Measurements from ENCODE around the gene POLE3. TPM values are rescaled to one million over a fixed set of nuclear protein-coding genes. Genes with fewer than 3 reads are reported as not detected.

Gene POLE3
- total RNA-seq, 1 donor = 49.7 TPM

- TF ChIP-seq CTCF (IDR thresholded peaks at IDR 0.05; ENCODE audit: insufficient read depth, low read length) = no peak
- no peak for DNase-seq (ENCODE audit: low read depth)
- H3K4me3 ChIP-seq (ENCODE audit: low read depth, low read length) = no peak overlapping the region
These were observed 50.1 kb downstream of the POLE3 start for GRCh38 chr9:113360242-113360842.

- TF ChIP-seq CTCF (IDR thresholded peaks at IDR 0.05; ENCODE audit: insufficient read depth, low read length) = no peak
- DNase-seq (ENCODE audit: low read depth) = no peak
- H3K4me3 ChIP-seq (ENCODE audit: low read depth, low read length) = no peak overlapping the region
These were observed 51.1 kb downstream of the POLE3 start for GRCh38 chr9:113359385-113359784.

Other genes with a start within 250 kb of the POLE3 start
- 10.5 and 27.7 TPM in 2 replicates for gene FKBP15, start 189.4 kb downstream of the POLE3 start, total RNA-seq (ENCODE audit: low replicate concordance)
- 15.2 and 32.9 TPM in 2 replicates for gene SLC31A1, start 189.1 kb downstream of the POLE3 start, total RNA-seq (ENCODE audit: low replicate concordance)
- gene CDC26, start 135.1 kb downstream of the POLE3 start, total RNA-seq (ENCODE audit: low replicate concordance) = 57.1 and 124 TPM in 2 replicates
- 24.0 and 25.9 TPM in 2 replicates for gene PRPF4, start 135.0 kb downstream of the POLE3 start, total RNA-seq (ENCODE audit: low replicate concordance)
- not detected in 2 replicates for gene RNF183, start 107.3 kb downstream of the POLE3 start, total RNA-seq (ENCODE audit: low replicate concordance)
- 0.33 and 2.4 TPM in 2 replicates for gene WDR31, start 70.4 kb downstream of the POLE3 start, total RNA-seq (ENCODE audit: low replicate concordance)
- not detected in 2 replicates for gene BSPRY, start 61.1 kb downstream of the POLE3 start, total RNA-seq (ENCODE audit: low replicate concordance)
- 7.8 and 9.5 TPM in 2 replicates for gene HDHD3, start 33.7 kb downstream of the POLE3 start, total RNA-seq (ENCODE audit: low replicate concordance)
- 17.0 and 37.9 TPM in 2 replicates for gene ALAD, start 9.4 kb downstream of the POLE3 start, total RNA-seq (ENCODE audit: low replicate concordance)
- gene C9orf43, start 72 bp upstream of the POLE3 start, total RNA-seq (ENCODE audit: low replicate concordance) = 0.63 and 1.7 TPM in 2 replicates
- 22.2 and 48.9 TPM in 2 replicates for gene RGS3, start 53.1 kb upstream of the POLE3 start, total RNA-seq (ENCODE audit: low replicate concordance)

Measured in fibroblast of the aortic adventitia (primary cell).